Fibroblast of lung (primary cell): Measurements from ENCODE around the gene ZIM2. TPM values are rescaled to one million over a fixed set of nuclear protein-coding genes. Genes with fewer than 3 reads are reported as not detected.

Experiments used
- DNase-seq, 2 donors: peaks; one replicate each; pipeline versions ENCODE4 v3.0.0 to v3.0.0-alpha.2; 2010; ENCODE audit warnings: low read depth in 2 of 2
- H2AFZ ChIP-seq: 2 replicates; pipeline ENCODE4 v1.5.1; 2012; ENCODE audit warnings: low read length, control low read depth, inconsistent platforms
- H3K27ac ChIP-seq: 2 replicates; pipeline ENCODE4 v1.5.1; 2011; ENCODE audit warnings: low read length, control low read depth; ENCODE audit not compliant: insufficient read depth
- H3K27me3 ChIP-seq: 2 replicates; pipeline ENCODE4 v1.5.1; 2011; ENCODE audit warnings: mild to moderate bottlenecking, low read length; ENCODE audit not compliant: control insufficient read depth, insufficient read depth
- H3K36me3 ChIP-seq: 2 replicates; pipeline ENCODE4 v1.5.1; 2011; ENCODE audit warnings: low read length; ENCODE audit not compliant: control insufficient read depth, insufficient read depth
- H3K4me1 ChIP-seq: 2 replicates; pipeline ENCODE4 v1.5.1; 2011; ENCODE audit warnings: low read length; ENCODE audit not compliant: control insufficient read depth, insufficient read depth; ENCODE audit errors: extremely low read depth
- H3K4me2 ChIP-seq: 2 replicates; pipeline ENCODE4 v1.5.1; 2011; ENCODE audit warnings: low read length, control low read depth; ENCODE audit not compliant: insufficient read depth; ENCODE audit errors: extremely low read depth
- H3K4me3 ChIP-seq, 4 experiments: fragments of 200-600 bp in 1 of 4; sonication (generic) in 1 of 4; replicated peaks in 1 of 4; 2 replicates each; pipeline ENCODE4 v1.5.1; 2011 to 2016; ENCODE audit warnings: low read length in 4 of 4, low read depth in 3 of 4, mild to moderate bottlenecking in 3 of 4, control low read depth in 2 of 4, inconsistent platforms in 1 of 4, mixed read lengths in 1 of 4; ENCODE audit not compliant: insufficient read depth in 1 of 4; ENCODE audit errors: control extremely low read depth in 1 of 4
- H3K79me2 ChIP-seq: 2 replicates; pipeline ENCODE4 v1.5.1; 2012; ENCODE audit warnings: mild to moderate bottlenecking, low read length, inconsistent platforms; ENCODE audit not compliant: control insufficient read depth, insufficient read depth
- H3K9ac ChIP-seq: 2 replicates; pipeline ENCODE4 v1.5.1; 2011; ENCODE audit warnings: mild to moderate bottlenecking, low read length, control low read depth; ENCODE audit not compliant: insufficient read depth
- H3K9me3 ChIP-seq: 2 replicates; pipeline ENCODE4 v1.5.1; 2012; ENCODE audit warnings: low read depth, low read length; ENCODE audit not compliant: control insufficient read depth, insufficient read depth
- H4K20me1 ChIP-seq: 2 replicates; pipeline ENCODE4 v1.5.1; 2011; ENCODE audit warnings: low read length; ENCODE audit not compliant: control insufficient read depth, insufficient read depth; ENCODE audit errors: extremely low read depth
- CTCF ChIP-seq, 2 donors: IDR thresholded peaks in 1 of 2; conservative IDR thresholded peaks in 1 of 2; 1 replicate in 1 of 2; 2 replicates in 1 of 2; pipeline ENCODE4 v1.5.1; 2011 to 2012; ENCODE audit warnings: low read length in 2 of 2, control low read depth in 1 of 2, inconsistent platforms in 1 of 2, low read depth in 1 of 2, mild to moderate bottlenecking in 1 of 2
- EZH2 ChIP-seq: IDR thresholded peaks from 2 replicates; pipeline ENCODE4 v1.5.1; 2012; ENCODE audit warnings: low read length, control low read depth, mild to moderate bottlenecking; ENCODE audit errors: missing control alignments
- polyA plus RNA-seq, 2 donors: library from polyadenylated mRNA; depleted of rRNA in 1 of 2; stranded (reverse) in 1 of 2; unstranded in 1 of 2; fragments of >200 nt; gene quantifications; 2 replicates each; pipeline ENCODE4 v1.2.1, GENCODE V29; 2011 to 2012; ENCODE audit warnings: missing spikeins in 1 of 2
- total RNA-seq: library from RNA; depleted of rRNA; stranded (reverse); fragments of >200 nt; gene quantifications from 2 replicates; pipeline ENCODE4 v1.2.1, GENCODE V29; 2014

ZIM2 gene
- total and polyA plus RNA-seq, 2 donors (not counting 1 experiment from before 2014, with no cell fraction given), result not detected

- no peaks in the 10 kb centered on the region for H3K27me3 ChIP-seq
- no peak overlapping the region for H3K4me3 ChIP-seq
- no peaks in the 10 kb centered on the region for H4K20me1 ChIP-seq
- DNase-seq, result no peak
- no peak overlapping the region for H3K27ac ChIP-seq
- TF ChIP-seq EZH2 (no peak), CTCF (conservative IDR thresholded peaks at IDR 0.05 in 1 of 2, IDR thresholded peaks at IDR 0.05 in 1 of 2; ENCODE audit: low read depth in 1 of 2, low read length in 2 of 2) (no peak)
- no peaks in the 10 kb centered on the region for H3K9me3 ChIP-seq
- no peak overlapping the region for H3K9ac ChIP-seq
- H3K4me2 ChIP-seq, result no peak overlapping the region
- no peaks in the 10 kb centered on the region for H3K4me1 ChIP-seq
- H2AFZ ChIP-seq, result no peak overlapping the region
- no peaks in the 10 kb centered on the region for H3K36me3 ChIP-seq
- H3K79me2 ChIP-seq, result no peaks in the 10 kb centered on the region
Observed at GRCh38 chr19:56808717-56809392, 31.7 kb downstream of the ZIM2 start.

GRCh38 chr19:56806639-56807038 lies 33.9 kb downstream of the ZIM2 start:
- no peak overlapping the region for H3K27ac ChIP-seq
- TF ChIP-seq CTCF (conservative IDR thresholded peaks at IDR 0.05 in 1 of 2, IDR thresholded peaks at IDR 0.05 in 1 of 2; ENCODE audit: low read depth in 1 of 2, low read length in 2 of 2) (no peak), EZH2 (no peak)
- no peaks in the 10 kb centered on the region for H4K20me1 ChIP-seq
- H3K4me3 ChIP-seq, result no peak overlapping the region
- no peak overlapping the region for H3K9ac ChIP-seq
- no peaks in the 10 kb centered on the region for H3K79me2 ChIP-seq
- H3K36me3 ChIP-seq, result no peaks in the 10 kb centered on the region
- H2AFZ ChIP-seq, result no peak overlapping the region
- no peak for DNase-seq
- H3K4me1 ChIP-seq, result no peaks in the 10 kb centered on the region
- no peaks in the 10 kb centered on the region for H3K9me3 ChIP-seq
- H3K4me2 ChIP-seq, result no peak overlapping the region
- no peaks in the 10 kb centered on the region for H3K27me3 ChIP-seq

GRCh38 chr19:56778351-56778750 lies 62.2 kb downstream of the ZIM2 start:
- Histone ChIP-seq H3K36me3 (no peaks in the 10 kb centered on the region), H3K9ac (no peak overlapping the region), H2AFZ (no peak overlapping the region), H3K27ac (no peak overlapping the region), H3K4me2 (no peak overlapping the region), H3K79me2 (no peaks in the 10 kb centered on the region), H3K4me3 (no peak overlapping the region), H3K4me1 (no peaks in the 10 kb centered on the region), H4K20me1 (no peaks in the 10 kb centered on the region), H3K9me3 (no peaks in the 10 kb centered on the region), H3K27me3 (no peaks in the 10 kb centered on the region)
- no peak for TF ChIP-seq CTCF (conservative IDR thresholded peaks at IDR 0.05 in 1 of 2, IDR thresholded peaks at IDR 0.05 in 1 of 2; ENCODE audit: low read depth in 1 of 2, low read length in 2 of 2)
- TF ChIP-seq EZH2, result no peak
- DNase-seq, result no peak
